GM13977 (cell line): ENCODE results near the gene CANT1.

ENCODE experiments used
- DNase-seq: peaks from one replicate; pipeline ENCODE4 v3.0.0; 2012; ENCODE audit warnings: low spot score
- CTCF ChIP-seq: IDR thresholded peaks from 2 replicates; pipeline ENCODE4 v1.5.1; 2012; ENCODE audit warnings: mild to moderate bottlenecking, control low read depth; ENCODE audit not compliant: insufficient read depth; ENCODE audit errors: extremely low read depth, missing control alignments
- in situ Hi-C: fragments of 300-500 bp; cut with MboI; formaldehyde crosslinking; loops from one replicate; pipeline ENCODE4 v1.12.0; 2022; ENCODE audit warnings: low sequenced_read_pairs, low pct_unique_long_range_greater_than_20kb, mixed read lengths, inconsistent platforms; ENCODE audit not compliant: unreplicated experiment

Gene CANT1

GRCh38 chr17:79047291-79047920, 37.8 kb upstream of the CANT1 start:
- no peak for TF ChIP-seq CTCF
- no peak for DNase-seq
- in situ Hi-C loops = no loop called here

GRCh38 chr17:79046916-79047280, 37.3 kb upstream of the CANT1 start:
- no peak for TF ChIP-seq CTCF
- DNase-seq = no peak
- in situ Hi-C loops = no loop called here

DNA sequence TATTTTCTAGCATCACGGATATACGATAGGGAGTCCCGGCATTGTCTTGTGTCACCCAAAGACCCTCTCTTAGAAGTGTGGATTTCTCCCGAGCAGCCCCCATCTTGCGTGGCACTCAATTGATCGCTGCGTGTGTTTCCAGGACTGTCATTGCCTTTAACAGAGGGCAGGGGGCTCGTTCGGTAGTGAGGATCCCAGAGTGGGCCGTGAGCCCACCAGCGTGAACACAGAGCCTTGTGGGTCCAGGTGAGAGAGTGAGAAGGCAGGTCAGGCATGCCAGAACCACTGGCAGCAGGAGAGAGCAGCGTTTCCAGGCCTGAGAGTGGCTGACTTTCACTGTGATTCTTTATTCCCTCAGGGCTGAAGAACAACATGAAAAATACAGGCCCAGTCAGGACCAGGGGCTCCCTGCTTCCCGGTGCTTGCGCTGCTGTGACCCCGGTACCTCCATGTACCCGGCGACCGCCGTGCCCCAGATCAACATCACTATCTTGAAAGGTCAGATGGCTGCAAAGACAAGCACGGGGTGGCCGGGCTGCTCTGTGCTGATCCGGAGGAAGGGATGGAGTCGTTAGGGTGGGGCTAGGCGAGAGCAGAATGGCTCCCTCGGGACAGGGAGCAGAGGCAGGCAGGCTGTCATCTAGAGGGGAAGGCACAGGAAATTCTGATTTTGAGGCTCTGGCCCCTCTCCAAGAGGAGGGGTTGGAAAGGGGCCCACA, 36.8 kb upstream of the CANT1 start:
- in situ Hi-C loops = no loop called here
- no peak for TF ChIP-seq CTCF
- DNase-seq = peak; percentile 25

GRCh38 chr17:79045842-79046196, 36.3 kb upstream of the CANT1 start:
- in situ Hi-C loops = no loop called here
- peak; percentile 89 for DNase-seq

DNA sequence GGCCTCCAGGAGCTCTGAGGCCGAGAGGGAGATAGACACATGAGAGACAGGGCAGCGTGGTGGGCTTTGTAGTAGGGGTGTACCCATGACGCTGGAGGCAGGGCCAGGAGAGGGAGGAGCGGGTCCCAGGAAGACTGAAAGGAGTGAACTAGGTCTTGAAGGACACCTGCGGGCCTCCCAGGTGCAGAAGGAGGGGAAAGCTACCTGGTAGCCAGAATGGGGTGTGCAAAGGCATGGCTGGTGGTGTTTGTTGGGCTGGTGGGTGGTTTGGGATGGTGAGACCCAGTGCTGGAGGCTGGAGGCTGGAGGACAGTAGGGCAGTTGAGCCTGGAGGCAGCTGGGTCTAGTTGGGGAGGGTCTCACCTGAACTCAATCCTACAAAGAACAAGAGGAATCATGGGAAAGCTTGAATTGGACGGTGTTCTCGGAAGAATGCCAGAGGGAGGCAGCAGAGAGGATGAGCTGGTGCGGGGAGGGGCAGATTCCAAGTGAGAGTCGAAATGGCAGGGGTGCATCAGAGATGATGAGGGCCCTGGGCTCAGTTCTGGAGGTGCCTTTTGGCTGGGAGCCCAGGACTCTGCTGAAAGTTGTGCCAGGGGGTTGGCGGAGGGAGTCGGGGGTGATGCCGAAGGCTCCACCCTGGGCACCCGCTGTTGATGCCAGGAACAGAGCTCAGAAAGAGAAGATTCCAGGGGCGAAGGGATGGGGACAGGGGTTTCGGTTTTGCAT, 35.6 kb upstream of the CANT1 start:
- peak; percentile 2 for TF ChIP-seq CTCF
- no peak for DNase-seq
- in situ Hi-C loops = no loop called here

More at GRCh38 chr17:79045842-79046196, 36.3 kb upstream of the CANT1 start:
- TF ChIP-seq CTCF = peak; percentile 97

DNA sequence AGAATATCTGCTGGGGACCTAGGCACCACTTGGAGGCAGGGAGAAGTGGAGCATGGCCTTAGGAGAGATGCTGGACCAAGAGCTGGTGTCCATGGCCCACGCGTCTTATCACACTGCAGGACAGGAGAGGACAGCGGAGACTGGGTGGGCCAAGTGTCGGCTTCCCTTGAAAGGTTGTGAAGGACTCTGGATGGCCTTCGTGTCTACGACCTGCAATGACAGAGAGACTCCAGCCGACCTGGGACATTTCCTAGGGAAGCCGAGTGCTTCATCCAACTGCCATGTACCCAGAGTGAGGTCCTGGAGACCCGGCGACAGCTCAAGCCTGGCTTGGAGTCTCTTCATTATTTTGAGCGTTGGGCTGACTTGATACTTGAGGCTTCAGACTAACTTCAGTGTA, 34.9 kb upstream of the CANT1 start:
- no peak for TF ChIP-seq CTCF
- in situ Hi-C loops = no loop called here
- no peak for DNase-seq
